Activated CD4-positive, alpha-beta T cell treated with anti-CD3 and anti-CD28 coated beads for 36 hours (primary cell): ENCODE results near the gene TSSC4. TPM values are rescaled to one million over a fixed set of nuclear protein-coding genes. Genes with fewer than 3 reads are reported as not detected.

ENCODE experiments used
- ATAC-seq: fragments of 200-7000 bp; cut with Tn5 transposase; one replicate; pipeline ENCODE4 v1.10.0; 2021; ENCODE audit warnings: mild to moderate bottlenecking, moderate library complexity
- CTCF ChIA-PET: fragments of 350-600 bp; sonication (Branson Sonifier 250); formaldehyde crosslinking; loops from one replicate; lab custom pipeline; 2021; ENCODE audit warnings: antibody characterized with exemption; lab: Charles Lee
- POLR2A ChIA-PET: fragments of 350-600 bp; sonication (Branson Sonifier 250); formaldehyde crosslinking; loops from one replicate; lab custom pipeline; 2021; ENCODE audit warnings: antibody characterized with exemption, inconsistent platforms; lab: Charles Lee
- DNase-seq: peaks from one replicate; pipeline ENCODE4 v3.0.0-alpha.2; 2020
- H3K27ac Mint-ChIP-seq: one replicate; pipeline ENCODE4 v1.8.0; 2021; ENCODE audit warnings: mixed read lengths
- H3K27me3 Mint-ChIP-seq: one replicate; pipeline ENCODE4 v1.8.0; 2021; ENCODE audit warnings: mixed read lengths
- H3K36me3 Mint-ChIP-seq: one replicate; pipeline ENCODE4 v1.8.0; 2021; ENCODE audit warnings: low read depth, mixed read lengths
- H3K4me1 Mint-ChIP-seq: one replicate; pipeline ENCODE4 v1.8.0; 2021; ENCODE audit warnings: mixed read lengths
- H3K4me3 Mint-ChIP-seq: one replicate; pipeline ENCODE4 v1.8.0; 2021; ENCODE audit warnings: mild to moderate bottlenecking, moderate library complexity, mixed read lengths
- H3K9me3 Mint-ChIP-seq: one replicate; pipeline ENCODE4 v1.8.0; 2021; ENCODE audit warnings: low read depth, mixed read lengths
- intact Hi-C, 2 experiments: fragments of 100-400 bp; cut with DNase I in 1 of 2; cut with micrococcal nuclease in 1 of 2; formaldehyde crosslinking; loops; one replicate each; pipeline versions ENCODE4 v1.14.2 to v1.15.1; 2022 to 2024; cut with DNase I, micrococcal nuclease
- total RNA-seq, 2 experiments: library from RNA; stranded (reverse); gene quantifications; one replicate each; pipeline ENCODE4 v1.2.3, GENCODE V29; 2021

The TSSC4 gene
- total RNA-seq, 2 experiments from 2014 or later: 19.8 to 38.4 TPM

GRCh38 chr11:2402890-2403645 lies 2.5 kb downstream of the TSSC4 start:
- intact Hi-C loops: loop anchor here (5.0 kb wide), 5 partner anchors 206 to 1019 kb away; partner anchors contain the start of genes CTSD (in 1 of the 2), LSP1 (in 1 of the 2) and ZNF195 (in 1 of the 2)
- Mint-ChIP-seq H3K27me3 (no peaks in the 10 kb centered on the region), H3K9me3 (no peaks in the 10 kb centered on the region), H3K36me3 (peaks cover 9% of the 10 kb centered on the region), H3K27ac (no peak overlapping the region), H3K4me3 (peak overlapping the region; percentile 87), H3K4me1 (peaks cover 16% of the 10 kb centered on the region)
- ChIA-PET POLR2A (no interaction called here), CTCF (interaction anchor here (0.7 kb wide), 2 partner anchors 97 to 128 kb away, joined by 3 to 4 read pairs; no protein-coding TSS in a partner anchor)
- no peak for DNase-seq
- ATAC-seq: no peak

GRCh38 chr11:2404735-2405196 lies 4.2 kb downstream of the TSSC4 start:
- H3K36me3 Mint-ChIP-seq: peaks cover 9% of the 10 kb centered on the region
- ATAC-seq (no peak), DNase-seq (no peak)
- ChIA-PET CTCF (no interaction called here), POLR2A (no interaction called here)
- peaks cover 13% of the 10 kb centered on the region for H3K4me1 Mint-ChIP-seq
- no peak overlapping the region for H3K4me3 Mint-ChIP-seq
- no peaks in the 10 kb centered on the region for H3K27me3 Mint-ChIP-seq
- intact Hi-C loops: loop anchor here (5.0 kb wide), 5 partner anchors 207 to 1018 kb away; partner anchors contain the start of genes CTSD (in 1 of the 2), LSP1 (in 1 of the 2) and ZNF195 (in 1 of the 2)
- no peaks in the 10 kb centered on the region for H3K9me3 Mint-ChIP-seq
- no peak overlapping the region for H3K27ac Mint-ChIP-seq

- peaks cover 11% of the 10 kb centered on the region for H3K4me1 Mint-ChIP-seq
- no peak for ATAC-seq
- CTCF ChIA-PET: no interaction called here
- no peak for DNase-seq
- no peak overlapping the region for H3K4me3 Mint-ChIP-seq
- POLR2A ChIA-PET: no interaction called here
- no peaks in the 10 kb centered on the region for H3K9me3 Mint-ChIP-seq
- peaks cover 7% of the 10 kb centered on the region for H3K36me3 Mint-ChIP-seq
- no peaks in the 10 kb centered on the region for H3K27me3 Mint-ChIP-seq
- intact Hi-C loops: no loop called here
- no peak overlapping the region for H3K27ac Mint-ChIP-seq
Measured at GRCh38 chr11:2406451-2406850, 5.9 kb downstream of the TSSC4 start.

- Mint-ChIP-seq H3K27me3 (no peaks in the 10 kb centered on the region), H3K9me3 (no peaks in the 10 kb centered on the region), H3K4me3 (no peak overlapping the region), H3K36me3 (peaks cover 7% of the 10 kb centered on the region), H3K27ac (no peak overlapping the region), H3K4me1 (peaks cover 7% of the 10 kb centered on the region)
- DNase-seq (no peak), ATAC-seq (no peak)
- intact Hi-C loops: no loop called here
- CTCF ChIA-PET: no interaction called here
- POLR2A ChIA-PET: no interaction called here
Measured at GRCh38 chr11:2406878-2407410, 6.4 kb downstream of the TSSC4 start.

- Mint-ChIP-seq H3K9me3 (no peaks in the 10 kb centered on the region), H3K4me1 (no peaks in the 10 kb centered on the region)
- POLR2A ChIA-PET: no interaction called here
Measured at GRCh38 chr11:2408671-2409070, 8.1 kb downstream of the TSSC4 start.

GRCh38 chr11:2409126-2409525 lies 8.6 kb downstream of the TSSC4 start:
- no peak overlapping the region for H3K4me3 Mint-ChIP-seq
- H3K36me3 Mint-ChIP-seq: no peaks in the 10 kb centered on the region
- H3K4me1 Mint-ChIP-seq: no peaks in the 10 kb centered on the region
- no peaks in the 10 kb centered on the region for H3K9me3 Mint-ChIP-seq
- DNase-seq: no peak
- ChIA-PET POLR2A (no interaction called here), CTCF (interaction anchor here (0.7 to 2.5 kb wide), 4 partner anchors 9 to 128 kb away, joined by 3 to 9 read pairs (median 4); partner anchors contain the start of gene TSSC4)
- no peaks in the 10 kb centered on the region for H3K27me3 Mint-ChIP-seq
- intact Hi-C loops: no loop called here
- no peak for ATAC-seq
- H3K27ac Mint-ChIP-seq: no peak overlapping the region

More at GRCh38 chr11:2408671-2409070, 8.1 kb downstream of the TSSC4 start:
- intact Hi-C loops: no loop called here
- H3K4me3 Mint-ChIP-seq: no peak overlapping the region
- CTCF ChIA-PET: interaction anchor here (1.1 to 2.5 kb wide), 3 partner anchors 8 to 16 kb away, joined by 4 to 9 read pairs (median 4); partner anchors contain the start of gene TSSC4
- H3K27me3 Mint-ChIP-seq: no peaks in the 10 kb centered on the region
- no peaks in the 10 kb centered on the region for H3K36me3 Mint-ChIP-seq
- no peak for DNase-seq
- no peak for ATAC-seq
- H3K27ac Mint-ChIP-seq: no peak overlapping the region

- DNase-seq: no peak
- ChIA-PET POLR2A (no interaction called here), CTCF (interaction anchor here (0.7 to 2.5 kb wide), 4 partner anchors 9 to 127 kb away, joined by 3 to 9 read pairs (median 4); partner anchors contain the start of gene TSSC4)
- H3K4me1 Mint-ChIP-seq: no peaks in the 10 kb centered on the region
- no peaks in the 10 kb centered on the region for H3K36me3 Mint-ChIP-seq
- no peak for ATAC-seq
- no peaks in the 10 kb centered on the region for H3K9me3 Mint-ChIP-seq
- H3K27me3 Mint-ChIP-seq: no peaks in the 10 kb centered on the region
- H3K4me3 Mint-ChIP-seq: no peak overlapping the region
- no peak overlapping the region for H3K27ac Mint-ChIP-seq
- intact Hi-C loops: no loop called here
Measured at GRCh38 chr11:2409611-2410468, 9.3 kb downstream of the TSSC4 start.

GRCh38 chr11:2410616-2411015 lies 10.1 kb downstream of the TSSC4 start:
- CTCF ChIA-PET: interaction anchor here (0.5 to 2.5 kb wide), 2 partner anchors 10 to 661 kb away, joined by 4 to 9 read pairs; no protein-coding TSS in a partner anchor
- DNase-seq: no peak
- Mint-ChIP-seq H3K27me3 (no peaks in the 10 kb centered on the region), H3K4me1 (no peaks in the 10 kb centered on the region), H3K36me3 (no peaks in the 10 kb centered on the region), H3K4me3 (no peak overlapping the region), H3K27ac (no peak overlapping the region), H3K9me3 (no peaks in the 10 kb centered on the region)
- intact Hi-C loops: no loop called here
- POLR2A ChIA-PET: no interaction called here
- no peak for ATAC-seq

GRCh38 chr11:2411446-2412305 lies 11.1 kb downstream of the TSSC4 start:
- H3K36me3 Mint-ChIP-seq: no peaks in the 10 kb centered on the region
- ChIA-PET CTCF (interaction anchor here (1.0 kb wide), 1 partner anchor 112 kb away, joined by 3 read pairs; no protein-coding TSS in a partner anchor), POLR2A (no interaction called here)
- no peak overlapping the region for H3K4me3 Mint-ChIP-seq
- intact Hi-C loops: no loop called here
- no peak overlapping the region for H3K27ac Mint-ChIP-seq
- DNase-seq (no peak), ATAC-seq (no peak)
- no peaks in the 10 kb centered on the region for H3K4me1 Mint-ChIP-seq
- H3K27me3 Mint-ChIP-seq: no peaks in the 10 kb centered on the region
- H3K9me3 Mint-ChIP-seq: no peaks in the 10 kb centered on the region

GRCh38 chr11:2412323-2412722 lies 11.8 kb downstream of the TSSC4 start:
- Mint-ChIP-seq H3K36me3 (no peaks in the 10 kb centered on the region), H3K4me1 (no peaks in the 10 kb centered on the region), H3K9me3 (no peaks in the 10 kb centered on the region), H3K27ac (no peak overlapping the region), H3K27me3 (no peaks in the 10 kb centered on the region), H3K4me3 (no peak overlapping the region)
- intact Hi-C loops: no loop called here
- DNase-seq (no peak), ATAC-seq (no peak)
- ChIA-PET POLR2A (no interaction called here), CTCF (interaction anchor here (1.0 kb wide), 1 partner anchor 113 kb away, joined by 3 read pairs; no protein-coding TSS in a partner anchor)
